HFFc6 (cell line): ENCODE results near the gene GLYATL1. TPM values are rescaled to one million over a fixed set of nuclear protein-coding genes. Genes with fewer than 3 reads are reported as not detected.

Source experiments
- DNase-seq: peaks from one replicate; pipeline ENCODE4 v3.0.0-alpha.2; 2018
- H3K27ac Mint-ChIP-seq: 2 replicates; pipeline ENCODE4 v1.8.0; 2020; ENCODE audit warnings: mild to moderate bottlenecking, mixed read lengths
- H3K27me3 Mint-ChIP-seq: 2 replicates; pipeline ENCODE4 v1.8.0; 2021; ENCODE audit warnings: mild to moderate bottlenecking, moderate library complexity, mixed read lengths; ENCODE audit not compliant: insufficient read depth
- H3K36me3 Mint-ChIP-seq: 2 replicates; pipeline ENCODE4 v1.8.0; 2021; ENCODE audit warnings: low read depth, mixed read lengths
- H3K4me1 Mint-ChIP-seq: 2 replicates; pipeline ENCODE4 v1.8.0; 2020; ENCODE audit warnings: low read depth, mixed read lengths
- H3K4me3 Mint-ChIP-seq: 2 replicates; pipeline ENCODE4 v1.8.0; 2020; ENCODE audit warnings: mild to moderate bottlenecking, moderate library complexity, mixed read lengths
- H3K9me3 Mint-ChIP-seq: 2 replicates; pipeline ENCODE4 v1.8.0; 2020; ENCODE audit warnings: mild to moderate bottlenecking, mixed read lengths
- CTCF ChIP-seq: fragments of 200-600 bp; sonication (generic); IDR thresholded peaks from 2 replicates; pipeline ENCODE4 v1.5.0; 2021; ENCODE audit warnings: antibody characterized with exemption, mild to moderate bottlenecking
- long read RNA-seq: library from polyadenylated mRNA; unstranded; transcript quantifications from one replicate; pipeline ENCODE4 v2.0.0, GENCODE V29; 2019
- total RNA-seq, 6 experiments: library from RNA; stranded (reverse); fragmentation: NEBNext Ultra II Directional; extraction: Animal tissue kit (Norgen Biotek cat#: 25700); gene quantifications; 2 replicates in 1 of 6; 3 replicates in 5 of 6; pipeline ENCODE4 v1.2.3, GENCODE V29; 2021

The GLYATL1 gene
- total RNA-seq: under 1 TPM in 4 of 6 experiments, not detected in 2; 0.14 to 0.33 (median 0.23) TPM
- long read RNA-seq: 0 reads

- Mint-ChIP-seq H3K4me3 (no peak within 1 kb of the TSS), H3K9me3 (no peaks in the 10 kb centered on the region), H3K27ac (no peak within 1 kb of the TSS), H3K4me1 (no peaks in the 10 kb centered on the region), H3K36me3 (no peaks in the 10 kb centered on the region), H3K27me3 (no peaks in the 10 kb centered on the region; the same call in none of the 2 replicates)
- no peak for DNase-seq
- no peak for TF ChIP-seq CTCF
Measured at GRCh38 chr11:58939277-58939676, at the start of gene GLYATL1. GLYATL1 (plus strand) TSS chr11:58939488; CDS start chr11:58947088, 7,600 bp downstream.

GRCh38 chr11:58893899-58894298, 45.4 kb upstream of the GLYATL1 start:
- H3K36me3 Mint-ChIP-seq: 0 out of 2 replicates have a peak, but pooled peaks cover 4% of the 10 kb centered on the region
- H3K4me1 Mint-ChIP-seq: no peaks in the 10 kb centered on the region
- no peak overlapping the region for H3K4me3 Mint-ChIP-seq

GRCh38 chr11:58898106-58898505, 41.2 kb upstream of the GLYATL1 start:
- Mint-ChIP-seq H3K4me3 (no peak overlapping the region), H3K9me3 (no peaks in the 10 kb centered on the region), H3K4me1 (peaks cover 18% of the 10 kb centered on the region), H3K27ac (no peak overlapping the region), H3K36me3 (0 out of 2 replicates have a peak, but pooled peaks cover under 1% of the 10 kb centered on the region), H3K27me3 (no peaks in the 10 kb centered on the region)
- no peak for TF ChIP-seq CTCF
- no peak for DNase-seq

More at GRCh38 chr11:58893899-58894298, 45.4 kb upstream of the GLYATL1 start:
- DNase-seq: no peak
- Mint-ChIP-seq H3K27me3 (no peaks in the 10 kb centered on the region), H3K27ac (no peak overlapping the region), H3K9me3 (no peaks in the 10 kb centered on the region)
- TF ChIP-seq CTCF: no peak

- peaks cover 38% of the 10 kb centered on the region for H3K4me1 Mint-ChIP-seq
- H3K4me3 Mint-ChIP-seq: no peak overlapping the region
- no peaks in the 10 kb centered on the region for H3K9me3 Mint-ChIP-seq
- H3K27ac Mint-ChIP-seq: no peak overlapping the region
- no peaks in the 10 kb centered on the region for H3K36me3 Mint-ChIP-seq
- peak; percentile 40 for DNase-seq
- peak; percentile 69 for TF ChIP-seq CTCF
- no peaks in the 10 kb centered on the region for H3K27me3 Mint-ChIP-seq
Measured at GRCh38 chr11:58900479-58901420, 38.5 kb upstream of the GLYATL1 start.

GRCh38 chr11:58902881-58903280, 36.4 kb upstream of the GLYATL1 start:
- no peak for TF ChIP-seq CTCF

More at GRCh38 chr11:58902881-58903280, 36.4 kb upstream of the GLYATL1 start:
- Mint-ChIP-seq H3K27me3 (peaks cover 1% of the 10 kb centered on the region; the same call in 1 of the 2 replicates), H3K36me3 (no peaks in the 10 kb centered on the region), H3K4me3 (peak overlapping the region; percentile 87; the same call in 1 of the 2 replicates), H3K27ac (no peak overlapping the region), H3K9me3 (no peaks in the 10 kb centered on the region), H3K4me1 (peaks cover 47% of the 10 kb centered on the region)
- no peak for DNase-seq
